OCI-LY3 (cell line): ENCODE results near the gene NR1H3.

Experiments used
- EZH2phosphoT487 ChIP-seq: fragments of 200-600 bp; shearing (Covaris generic); IDR thresholded peaks from 2 replicates; pipeline ENCODE4 v1.6.1; 2018; ENCODE audit warnings: antibody characterized with exemption, mixed run types, low read depth
- TF ChIP-seq, protein P1 (sequence below): fragments of 200-600, 300-600 bp; sonication (generic); IDR thresholded peaks from 2 replicates; pipeline ENCODE4 v1.5.1; 2014; ENCODE audit warnings: antibody characterized with exemption, low read length, low read depth

DNA sequence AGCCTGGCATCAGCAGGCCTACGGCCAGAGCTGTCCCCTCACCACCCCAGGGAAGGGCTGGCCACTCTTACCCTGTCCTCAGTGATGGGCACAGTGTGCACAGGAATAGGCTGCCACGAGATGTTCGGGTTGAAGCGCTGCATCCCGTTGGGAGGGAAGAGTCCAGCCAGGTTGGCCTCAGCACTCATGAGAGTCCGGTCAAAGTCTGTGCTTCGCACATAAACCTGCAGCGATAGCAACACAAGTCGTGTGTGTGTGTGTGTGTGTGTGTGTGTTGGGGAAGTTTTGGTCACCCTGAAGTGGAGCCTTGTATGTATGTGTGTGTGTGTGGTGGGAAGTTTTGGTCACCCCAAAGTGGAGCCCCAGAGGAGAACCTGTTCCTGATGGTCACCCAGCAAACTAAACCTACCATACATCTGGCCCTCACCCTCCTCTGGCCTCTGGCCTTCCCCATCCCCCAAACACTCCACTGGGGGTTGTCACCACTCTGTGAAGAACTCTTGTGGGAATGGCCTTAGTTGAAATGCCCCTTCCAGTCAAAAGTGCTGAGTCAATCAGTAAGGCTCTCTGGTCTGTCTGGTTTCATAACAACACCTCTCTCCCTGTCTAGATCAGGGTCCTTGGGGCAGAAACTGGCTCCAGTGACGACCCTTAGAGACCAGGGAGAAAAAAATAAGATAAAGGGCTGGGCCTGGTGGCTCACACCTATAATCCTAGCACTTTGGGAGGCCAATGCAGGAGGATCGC is 12.0 kb upstream of the NR1H3 start:
- TF ChIP-seq, protein P1, sequence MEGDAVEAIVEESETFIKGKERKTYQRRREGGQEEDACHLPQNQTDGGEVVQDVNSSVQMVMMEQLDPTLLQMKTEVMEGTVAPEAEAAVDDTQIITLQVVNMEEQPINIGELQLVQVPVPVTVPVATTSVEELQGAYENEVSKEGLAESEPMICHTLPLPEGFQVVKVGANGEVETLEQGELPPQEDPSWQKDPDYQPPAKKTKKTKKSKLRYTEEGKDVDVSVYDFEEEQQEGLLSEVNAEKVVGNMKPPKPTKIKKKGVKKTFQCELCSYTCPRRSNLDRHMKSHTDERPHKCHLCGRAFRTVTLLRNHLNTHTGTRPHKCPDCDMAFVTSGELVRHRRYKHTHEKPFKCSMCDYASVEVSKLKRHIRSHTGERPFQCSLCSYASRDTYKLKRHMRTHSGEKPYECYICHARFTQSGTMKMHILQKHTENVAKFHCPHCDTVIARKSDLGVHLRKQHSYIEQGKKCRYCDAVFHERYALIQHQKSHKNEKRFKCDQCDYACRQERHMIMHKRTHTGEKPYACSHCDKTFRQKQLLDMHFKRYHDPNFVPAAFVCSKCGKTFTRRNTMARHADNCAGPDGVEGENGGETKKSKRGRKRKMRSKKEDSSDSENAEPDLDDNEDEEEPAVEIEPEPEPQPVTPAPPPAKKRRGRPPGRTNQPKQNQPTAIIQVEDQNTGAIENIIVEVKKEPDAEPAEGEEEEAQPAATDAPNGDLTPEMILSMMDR, result no peak
- no peak for TF ChIP-seq EZH2phosphoT487
